Measurements from ENCODE around the gene TIPARP.
"Not testable (repeated sequence)": the region's sequence is repeated elsewhere in the genome, so short reads cannot be mapped to it uniquely, and the experiment has no call there.

The TIPARP gene

DNA sequence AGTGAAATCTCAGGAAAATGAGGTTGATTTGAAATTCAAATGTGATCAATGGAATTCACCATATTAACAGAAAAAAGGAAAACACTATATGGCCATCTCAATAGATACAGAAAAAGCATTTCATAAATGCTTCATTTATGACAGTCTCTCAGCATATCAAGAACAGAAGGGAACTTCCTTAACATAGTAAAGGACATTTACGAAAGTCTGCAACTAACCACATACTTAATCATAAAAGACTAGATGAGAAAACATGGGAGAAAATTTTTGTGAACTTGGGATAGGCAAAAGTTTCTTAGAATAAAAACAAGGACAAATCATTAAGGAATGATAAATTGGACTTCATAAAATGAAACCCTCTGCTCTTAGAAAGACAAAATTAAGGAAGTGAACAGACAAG, 24.7 kb upstream of the TIPARP start:
- no peak for DNase-seq (ENCODE audit: low read depth)

DNA sequence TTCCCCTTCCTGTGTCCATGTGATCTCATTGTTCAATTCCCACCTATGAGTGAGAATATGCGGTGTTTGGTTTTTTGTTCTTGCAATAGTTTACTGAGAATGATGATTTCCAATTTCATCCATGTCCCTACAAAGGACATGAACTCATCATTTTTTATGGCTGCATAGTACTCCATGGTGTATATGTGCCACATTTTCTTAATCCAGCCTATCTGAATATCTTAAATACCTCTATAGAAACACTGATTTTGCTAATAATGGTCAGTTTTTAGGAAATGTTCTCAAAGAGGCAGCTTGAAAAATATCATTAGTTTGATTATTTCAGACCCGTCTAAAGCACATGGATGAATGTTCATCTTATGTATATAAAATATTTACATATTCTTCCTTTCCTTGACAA, 21.7 kb upstream of the TIPARP start:
- not testable (repeated sequence) for DNase-seq (ENCODE audit: low read depth)

DNA sequence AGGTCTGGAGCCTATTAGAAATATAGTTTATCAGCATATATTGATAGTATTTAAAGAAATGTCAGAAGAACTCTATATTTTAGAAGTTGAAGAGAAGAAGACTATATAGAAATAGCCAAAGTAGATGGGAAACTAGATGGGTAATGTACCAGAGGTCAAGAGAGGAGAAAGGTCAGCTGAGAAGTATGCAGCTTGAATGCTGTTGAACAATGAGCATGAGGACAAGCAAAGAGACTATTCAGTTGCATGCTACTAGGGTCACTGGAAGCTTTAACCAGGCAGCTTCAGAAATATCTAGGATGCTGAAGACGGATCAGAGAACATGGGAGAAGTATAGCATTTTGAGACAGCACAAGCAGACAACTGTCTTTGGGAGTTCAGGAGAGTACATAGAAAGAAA, 19.6 kb upstream of the TIPARP start:
- DNase-seq (ENCODE audit: low read depth) = no peak

DNA sequence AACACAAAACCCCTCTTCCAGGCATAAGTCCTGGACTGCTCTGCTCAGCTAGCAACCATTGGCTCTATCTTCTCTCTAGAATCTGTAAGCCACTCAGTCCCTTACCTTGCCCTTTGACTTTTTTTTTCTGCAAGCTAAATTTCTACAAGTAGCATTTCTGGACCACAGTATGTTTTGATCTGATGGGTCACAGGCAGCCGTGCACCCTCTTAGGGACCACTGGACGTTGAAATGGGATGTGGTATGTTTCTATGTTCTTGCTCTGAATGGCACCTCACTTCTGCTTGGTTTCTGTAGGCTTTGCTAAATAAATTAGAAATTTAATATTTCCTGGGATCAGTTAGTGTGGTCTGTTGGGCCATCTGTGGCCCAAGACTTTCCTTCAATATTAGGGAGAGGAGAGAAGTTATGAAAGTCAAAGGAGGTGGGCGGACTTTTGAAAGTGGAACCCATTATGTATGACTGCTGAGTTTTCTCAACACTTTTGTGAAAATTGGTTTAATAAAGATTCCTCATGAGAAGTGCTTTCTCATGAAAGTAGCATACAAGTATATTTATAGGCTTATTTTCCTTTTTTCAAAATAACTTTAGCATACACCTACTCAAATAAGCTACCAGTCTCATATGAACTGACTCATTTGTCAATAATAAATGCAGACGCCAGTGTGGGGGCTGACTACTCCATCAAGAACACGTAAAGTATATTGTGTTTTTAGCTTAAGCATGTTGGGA, 18.4 kb upstream of the TIPARP start:
- DNase-seq (ENCODE audit: low read depth) = no peak

DNA sequence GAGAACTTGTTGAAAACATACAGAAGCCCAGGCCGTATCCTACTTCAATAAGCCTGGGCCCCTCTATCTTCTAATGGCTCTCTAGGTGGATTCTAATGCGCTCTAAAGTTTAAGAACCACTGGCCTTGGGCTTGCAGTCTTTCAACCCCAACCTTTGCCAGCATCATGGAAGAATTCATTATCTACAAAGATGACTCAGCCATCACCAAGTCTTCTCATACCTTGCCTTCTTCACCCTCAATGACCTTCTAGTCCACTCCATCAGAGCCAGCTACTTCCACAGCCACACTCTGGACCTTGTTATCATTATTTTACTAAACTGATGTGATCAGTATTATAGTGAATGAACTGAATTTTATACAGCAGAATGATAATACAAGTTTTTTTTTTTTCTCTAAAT, 16.9 kb upstream of the TIPARP start:
- DNase-seq (ENCODE audit: low read depth) = no peak

DNA sequence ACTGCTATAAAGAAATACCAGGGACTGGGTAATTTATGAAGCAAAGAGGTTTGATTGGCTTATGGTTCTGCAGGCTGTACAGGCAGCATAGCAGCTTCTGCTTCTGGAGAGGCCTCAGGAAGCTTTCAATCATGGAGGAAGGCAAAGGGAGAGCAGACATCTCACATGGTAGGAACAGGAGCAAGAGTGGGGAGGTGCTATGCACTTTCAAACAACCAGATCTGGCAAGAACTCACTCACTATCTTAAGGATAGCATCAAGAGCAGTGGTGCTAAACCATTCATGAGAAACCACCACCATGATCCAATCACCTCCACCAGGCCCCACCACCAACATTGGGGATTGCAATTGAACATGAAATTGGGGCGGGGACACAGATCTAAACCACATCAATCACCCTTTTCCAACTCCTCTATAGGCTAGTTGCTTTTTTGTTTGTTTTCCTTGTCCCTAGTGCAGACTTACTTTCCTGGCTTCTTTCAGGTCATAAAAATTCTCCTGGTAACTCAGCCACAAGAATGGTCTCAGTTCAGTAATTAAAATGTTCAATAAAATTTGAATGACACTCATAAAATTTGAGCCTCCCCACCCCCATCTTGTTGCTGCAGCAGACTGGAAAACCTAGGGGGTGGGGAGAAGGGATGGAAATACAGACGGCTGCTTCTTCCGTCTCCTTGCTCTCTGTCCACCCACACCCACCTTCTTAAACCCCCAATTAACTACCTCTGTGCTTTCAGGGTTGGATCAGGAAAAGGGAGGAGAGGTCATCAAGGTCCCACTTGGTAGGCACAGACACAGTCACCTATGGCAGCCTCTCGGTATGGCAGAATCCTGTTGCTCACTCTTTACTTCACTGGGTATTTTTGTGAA, 16.3 kb upstream of the TIPARP start:
- DNase-seq (ENCODE audit: low read depth) = no peak

DNA sequence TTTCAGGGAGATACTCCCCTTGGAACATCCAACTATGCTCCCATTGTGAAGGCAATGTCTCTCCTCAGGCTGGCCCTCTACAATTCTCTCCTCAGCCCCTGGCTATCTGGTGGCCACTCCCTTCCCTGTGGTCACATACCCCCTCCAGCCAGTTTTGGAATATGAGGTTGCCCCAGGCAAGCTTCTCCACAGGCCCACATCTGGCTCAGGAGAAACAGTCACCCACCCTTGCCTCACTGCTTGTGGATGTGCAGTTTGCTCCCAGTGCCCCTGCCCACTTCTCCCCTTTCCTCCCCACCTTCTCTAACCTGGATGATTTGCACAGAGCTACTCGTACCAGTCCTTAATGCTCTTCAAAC, 15.7 kb upstream of the TIPARP start:
- no peak for DNase-seq (ENCODE audit: low read depth)

DNA sequence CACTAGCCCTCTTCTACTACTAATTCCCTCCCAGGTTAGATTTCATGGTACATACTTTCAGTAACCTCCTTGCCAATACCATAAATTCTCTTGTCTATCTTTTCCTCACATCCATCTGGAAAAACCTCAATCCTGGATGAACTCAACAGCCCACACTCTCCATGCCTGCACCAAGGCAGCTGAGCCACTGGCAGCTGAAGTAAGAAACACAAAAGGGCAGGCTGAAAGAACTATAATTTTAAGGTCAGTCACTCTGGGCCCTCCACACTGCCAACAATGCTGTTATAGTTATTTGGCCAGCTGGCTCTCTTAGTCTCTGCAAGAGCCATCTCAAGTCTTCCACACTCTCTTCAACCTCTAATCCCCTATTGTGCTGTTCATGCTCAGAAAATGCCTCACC, 15.1 kb upstream of the TIPARP start:
- DNase-seq (ENCODE audit: low read depth) = no peak

DNA sequence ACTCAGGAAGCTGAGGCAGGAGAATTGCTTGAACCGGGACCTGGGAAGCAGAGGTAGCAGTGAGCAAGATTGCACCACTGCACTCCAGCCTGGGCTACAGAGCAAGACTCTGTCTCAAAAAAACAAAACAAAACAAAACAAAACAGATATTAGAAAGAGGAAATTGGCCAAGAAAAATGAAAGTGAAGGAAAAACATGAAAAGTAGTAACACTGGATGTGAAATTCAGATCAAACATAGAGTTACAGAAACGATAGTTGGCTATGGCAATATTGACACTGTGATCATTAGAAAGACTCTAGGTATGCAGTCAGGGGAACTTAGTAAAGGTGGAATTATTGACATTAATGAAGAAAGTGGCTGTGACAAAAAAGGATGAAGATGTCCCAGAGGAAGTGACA, 13.2 kb upstream of the TIPARP start:
- DNase-seq (ENCODE audit: low read depth) = no peak

DNA sequence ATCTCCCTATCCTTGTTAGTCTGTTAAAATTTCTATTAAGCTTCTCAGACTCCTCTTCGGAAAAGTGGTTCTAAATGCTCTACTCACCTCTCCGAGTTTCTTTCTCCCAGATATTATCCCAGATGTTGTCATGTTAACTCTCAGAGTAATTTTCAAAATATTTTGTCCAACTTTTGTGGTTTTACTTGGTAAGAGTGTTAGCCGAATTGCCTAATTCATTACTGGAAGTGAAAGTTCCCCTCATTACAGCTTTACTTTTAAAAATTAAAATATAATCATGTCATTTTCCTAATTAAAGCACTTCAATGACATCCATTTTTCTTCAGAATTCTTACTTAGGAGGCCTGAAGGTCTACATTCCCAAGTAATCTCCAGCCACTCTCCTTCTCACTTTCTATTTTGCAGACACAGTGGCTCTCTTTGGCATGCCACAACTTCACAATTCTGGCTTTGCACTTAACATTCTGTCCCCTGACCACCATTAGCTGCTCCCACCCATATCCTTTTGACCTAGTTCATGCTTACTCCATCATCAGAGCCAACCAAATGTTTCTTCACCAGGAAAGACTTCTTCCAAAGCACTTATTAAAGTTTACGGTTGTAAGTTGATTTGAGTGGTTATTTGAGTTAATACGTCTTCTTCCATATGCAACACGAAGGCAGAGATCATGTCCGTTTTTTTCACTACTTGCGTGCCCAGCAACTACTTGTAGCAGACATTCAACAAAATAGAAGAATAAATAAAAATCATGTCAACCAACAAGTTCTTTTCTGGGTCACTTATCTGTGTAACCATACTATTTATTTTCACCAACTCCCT, 10.2 kb upstream of the TIPARP start:
- no peak for DNase-seq (ENCODE audit: low read depth)

DNA sequence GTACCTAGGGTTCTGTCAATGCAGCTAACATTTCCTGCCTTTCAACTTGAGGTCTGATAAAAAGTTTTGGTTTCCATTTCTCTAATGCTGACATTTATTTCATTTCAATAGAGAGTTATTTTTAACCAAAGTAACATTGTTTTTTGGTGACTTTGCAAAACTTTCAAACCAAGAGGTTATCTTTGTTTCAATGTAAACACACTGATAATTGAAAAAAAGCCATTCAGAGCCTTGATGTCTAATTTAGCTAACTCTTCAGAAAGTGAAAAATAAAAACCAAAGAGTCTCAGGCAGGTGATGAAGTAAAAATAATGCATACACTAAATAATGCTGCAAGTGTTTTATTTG, 9.6 kb upstream of the TIPARP start:
- DNase-seq (ENCODE audit: low read depth) = no peak

DNA sequence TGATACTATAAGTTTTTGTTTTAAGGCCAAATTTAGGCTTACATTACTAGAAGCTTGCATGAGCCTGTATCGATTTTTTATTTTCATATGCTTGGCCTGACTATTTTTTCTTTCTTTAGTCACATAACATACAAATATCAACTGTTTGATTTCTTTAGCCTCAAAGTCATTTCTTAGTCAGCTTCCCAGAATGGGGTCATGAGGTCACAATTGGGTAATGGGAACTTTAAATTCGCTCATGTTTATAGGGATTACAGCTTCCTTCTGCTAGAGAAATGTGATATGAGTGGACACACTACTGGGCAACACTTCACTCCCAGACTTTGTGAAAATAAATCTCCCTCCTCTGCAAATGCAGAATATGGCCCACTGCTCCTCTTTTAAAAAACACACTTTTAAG, 9.1 kb upstream of the TIPARP start:
- DNase-seq (ENCODE audit: low read depth) = no peak

DNA sequence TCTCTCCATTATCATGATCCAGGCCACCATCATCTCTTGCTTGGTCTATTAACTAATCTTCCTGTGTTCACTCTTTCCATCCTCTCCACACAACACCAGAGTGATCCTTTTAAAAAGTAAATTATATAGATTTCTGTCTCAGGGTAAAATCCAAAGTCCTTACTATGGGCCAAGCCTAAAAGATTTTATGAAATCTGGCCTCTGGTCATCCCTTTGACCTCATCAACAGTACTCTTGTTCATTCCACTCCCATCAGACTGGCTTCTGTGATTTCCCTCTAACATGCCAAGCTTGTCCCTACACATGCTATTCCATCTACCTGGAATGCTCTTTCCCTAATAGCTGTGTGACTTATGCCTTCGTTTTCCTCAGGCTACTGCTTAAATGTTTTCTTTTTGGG, 8.3 kb upstream of the TIPARP start:
- no peak for DNase-seq (ENCODE audit: low read depth)

DNA sequence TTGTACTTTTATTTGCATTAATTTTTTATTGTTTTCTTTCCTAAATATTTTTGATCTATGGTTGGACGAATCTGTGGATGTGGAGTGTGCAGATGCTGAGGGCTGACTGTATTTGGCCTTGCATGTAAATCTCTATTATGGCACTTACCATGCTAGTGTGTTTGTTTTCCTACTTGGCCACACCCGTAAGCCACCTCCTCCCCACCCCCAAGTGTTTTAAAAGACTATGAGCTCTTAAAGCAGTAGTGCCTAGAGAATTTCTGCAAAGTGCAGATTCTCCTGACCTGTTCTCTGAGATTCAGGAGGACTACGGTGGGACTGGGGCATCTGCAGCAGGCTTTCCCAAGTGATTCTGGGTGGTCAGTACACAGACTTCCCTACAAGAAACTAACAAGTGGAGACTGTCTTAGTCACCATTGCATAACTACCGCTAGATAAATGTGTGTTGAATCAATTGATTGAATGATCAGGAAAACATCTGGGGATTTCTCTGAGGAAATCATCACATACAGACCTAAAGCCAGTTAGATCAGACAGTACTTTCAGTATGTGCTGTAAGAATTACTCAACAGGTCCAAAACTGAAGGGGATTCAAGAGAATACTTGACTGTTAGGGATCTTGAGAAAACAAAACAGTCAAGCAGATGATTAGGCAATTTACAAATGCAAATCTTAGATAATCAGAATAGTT, 6.2 kb upstream of the TIPARP start:
- DNase-seq (ENCODE audit: low read depth) = no peak

DNA sequence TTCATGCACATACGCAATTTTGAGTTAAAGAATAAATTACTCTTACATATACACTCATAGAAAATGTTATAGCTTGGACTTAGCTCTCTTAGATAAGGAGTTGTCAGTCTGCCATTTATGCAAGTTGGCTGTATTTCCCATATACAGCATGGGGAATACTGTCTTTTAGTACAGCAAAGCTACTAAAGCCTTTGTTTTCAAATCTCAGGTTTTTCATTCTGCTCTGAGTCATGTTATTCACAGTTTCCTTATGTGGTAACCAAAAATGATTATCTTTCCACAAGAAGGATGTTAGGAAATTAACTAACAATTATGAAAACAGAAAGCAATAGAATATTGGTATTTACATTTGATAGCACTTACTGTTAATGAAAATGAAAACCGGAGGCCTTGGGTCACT, 4.3 kb upstream of the TIPARP start:
- DNase-seq (ENCODE audit: low read depth) = no peak

DNA sequence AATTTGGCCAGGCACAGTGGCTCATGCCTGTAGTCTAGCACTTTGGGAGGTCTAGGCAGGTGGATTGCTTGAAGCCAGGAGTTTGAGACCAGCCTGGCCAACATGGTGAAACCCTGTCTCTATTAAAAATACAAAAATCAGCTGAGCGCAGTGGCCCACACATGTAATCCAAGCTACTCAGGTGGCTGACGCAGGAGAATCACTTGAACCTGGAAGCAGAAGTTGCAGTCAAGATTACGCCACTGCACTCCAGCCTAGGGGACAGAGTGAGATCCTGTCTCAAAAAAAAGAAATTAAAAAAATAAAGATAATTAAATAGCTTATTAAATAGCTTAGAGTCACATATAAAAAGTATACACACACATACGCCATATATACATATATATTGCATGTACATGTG, 3.7 kb upstream of the TIPARP start:
- DNase-seq (ENCODE audit: low read depth) = no peak

DNA sequence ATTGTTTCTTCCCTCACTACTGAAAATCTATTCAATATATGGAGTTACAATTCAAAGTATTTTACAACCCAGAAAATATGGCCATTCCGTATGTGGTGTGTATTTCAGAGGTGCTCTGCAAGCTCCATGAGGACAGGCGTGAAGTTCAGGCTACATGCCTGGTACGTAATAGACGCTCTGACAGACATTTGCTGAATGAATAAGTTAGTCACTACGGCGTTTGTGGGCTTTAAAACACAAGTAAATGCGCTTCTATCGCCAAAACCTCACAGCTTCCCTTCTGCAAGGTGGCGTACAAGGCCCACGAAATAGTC, 701 bp upstream of the TIPARP start:
- no peak for DNase-seq (ENCODE audit: low read depth)

DNA sequence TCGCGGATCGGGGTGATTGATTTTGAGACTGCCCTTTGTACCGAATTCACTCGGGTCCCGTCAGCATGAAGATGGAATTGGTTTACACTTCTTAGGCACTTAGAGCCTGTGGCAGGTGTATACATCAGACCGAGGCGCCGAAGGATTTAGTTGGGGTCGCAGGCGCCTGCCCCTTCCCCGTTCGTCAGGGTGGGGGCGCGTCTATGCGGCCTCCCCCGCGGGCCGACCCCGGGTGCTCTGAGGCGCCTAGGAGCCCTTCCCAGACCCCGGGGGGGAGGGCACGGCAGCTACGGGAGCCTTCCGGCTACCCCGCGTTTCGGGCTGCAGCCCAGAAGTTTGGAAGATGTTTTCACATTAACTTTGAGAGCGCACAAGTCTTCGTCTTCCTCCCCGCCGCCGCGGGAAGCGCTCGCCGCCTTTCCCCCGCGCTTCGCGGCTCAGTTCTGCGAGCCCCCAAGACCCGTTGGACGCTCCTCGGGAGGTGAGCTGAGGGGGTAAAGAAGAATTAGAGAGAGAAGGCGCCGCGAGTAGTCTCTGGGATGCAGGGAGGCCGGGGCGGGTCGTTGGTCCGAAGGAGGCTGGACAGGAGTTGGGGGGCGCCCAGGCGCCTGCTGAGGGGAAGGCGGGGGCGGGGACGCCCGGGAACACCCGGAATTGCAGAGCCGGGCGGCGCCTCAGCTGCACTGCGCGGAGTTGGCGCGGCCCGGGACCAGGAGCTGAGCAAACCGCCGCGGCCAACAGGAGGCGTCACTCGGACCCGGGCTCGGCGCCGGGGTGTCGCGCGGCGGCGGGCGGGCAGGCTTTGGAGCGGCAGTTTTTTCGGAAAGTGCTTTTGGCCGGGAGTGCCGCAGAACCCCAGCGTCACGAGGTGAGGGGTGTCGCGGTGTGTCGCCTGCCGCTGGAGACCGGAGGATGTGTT, 780 bp downstream of the TIPARP start:
- peak; percentile 29 for DNase-seq (ENCODE audit: low read depth)

DNA sequence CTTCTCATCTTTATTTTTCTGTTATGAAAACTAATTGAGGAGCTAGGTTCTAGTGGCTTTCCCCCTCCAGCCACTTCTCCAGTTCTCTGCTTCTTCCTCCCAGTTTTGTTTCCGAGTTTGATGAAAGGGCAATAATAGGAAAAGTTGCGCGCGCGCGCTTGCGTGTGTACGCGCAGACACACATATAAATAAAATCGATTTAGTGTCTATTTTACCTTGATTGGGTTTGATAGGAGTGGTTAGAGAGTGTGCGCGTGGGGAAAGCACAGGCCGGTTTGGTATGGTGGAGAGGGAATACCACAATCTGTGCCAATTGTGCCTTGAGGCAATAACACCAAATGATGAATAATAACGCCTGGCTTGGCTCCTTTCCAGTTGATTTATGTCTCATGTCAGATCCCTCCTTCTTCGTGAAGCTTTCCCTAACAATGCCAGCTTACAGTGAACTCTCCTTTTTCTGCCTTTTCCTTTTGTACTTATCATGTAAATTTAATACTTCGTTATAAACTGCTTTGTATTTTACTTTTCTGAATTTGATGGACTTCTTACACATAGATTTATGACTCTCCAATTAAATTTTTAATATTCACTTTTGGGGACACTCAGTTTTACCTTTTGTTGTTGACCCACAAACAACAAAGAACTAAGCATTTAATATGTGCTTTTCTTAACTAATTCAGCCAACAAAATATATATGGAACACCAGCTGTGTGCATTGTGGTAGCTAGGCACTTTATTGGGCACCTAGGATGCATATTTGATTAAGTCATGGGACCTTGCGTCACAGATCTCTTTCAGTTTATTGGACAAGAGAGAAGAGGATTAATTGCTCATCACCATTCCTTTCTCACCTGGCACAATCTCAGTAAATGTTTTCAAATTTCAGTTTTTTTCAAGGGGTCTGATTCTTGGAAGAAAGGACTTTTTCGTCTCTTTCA, 1.7 kb downstream of the TIPARP start:
- DNase-seq (ENCODE audit: low read depth) = peak; percentile 2

DNA sequence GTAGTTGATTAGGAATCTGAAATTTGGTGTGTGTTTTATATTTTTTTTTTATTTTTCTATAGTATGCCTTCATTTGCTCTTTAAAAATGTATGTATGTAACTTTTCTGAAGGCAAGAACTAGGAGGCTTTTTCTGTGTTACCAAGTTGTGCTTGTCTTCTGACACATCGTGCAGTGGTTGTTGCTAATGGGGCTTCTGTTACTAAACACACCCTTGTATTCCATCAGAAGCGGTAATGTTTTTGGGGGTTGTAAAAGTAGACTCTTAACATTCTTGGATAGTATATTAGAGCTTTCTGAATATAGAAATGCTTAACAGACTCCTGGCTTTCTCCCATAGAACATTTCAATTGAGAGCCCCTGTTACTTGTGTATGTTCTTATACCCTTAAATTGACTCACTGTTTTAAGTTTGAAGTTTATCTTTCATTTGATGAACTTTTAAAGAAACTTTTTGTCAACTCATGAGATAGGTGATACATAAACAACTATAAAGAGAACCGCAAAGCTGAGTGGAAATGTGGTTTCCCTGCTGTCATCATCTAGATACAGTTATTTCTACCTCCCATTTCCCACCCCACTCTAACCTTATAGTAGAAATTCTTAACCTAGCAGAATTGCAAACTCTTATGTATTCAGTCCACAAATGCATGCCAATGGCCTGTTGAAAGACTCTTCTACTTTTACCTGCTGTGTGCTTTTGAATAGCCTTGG, 2.5 kb downstream of the TIPARP start:
- no peak for DNase-seq (ENCODE audit: low read depth)
